ENCODE results near the gene IL17B. TPM values are rescaled to one million over a fixed set of nuclear protein-coding genes. Genes with fewer than 3 reads are reported as not detected.

The IL17B gene
- total and polyA plus RNA-seq, 2 of the 13 experiments (the other 11 are each of a cell fraction or from before 2014, with no cell fraction given) = 0.29 to 2.6 TPM

DNA sequence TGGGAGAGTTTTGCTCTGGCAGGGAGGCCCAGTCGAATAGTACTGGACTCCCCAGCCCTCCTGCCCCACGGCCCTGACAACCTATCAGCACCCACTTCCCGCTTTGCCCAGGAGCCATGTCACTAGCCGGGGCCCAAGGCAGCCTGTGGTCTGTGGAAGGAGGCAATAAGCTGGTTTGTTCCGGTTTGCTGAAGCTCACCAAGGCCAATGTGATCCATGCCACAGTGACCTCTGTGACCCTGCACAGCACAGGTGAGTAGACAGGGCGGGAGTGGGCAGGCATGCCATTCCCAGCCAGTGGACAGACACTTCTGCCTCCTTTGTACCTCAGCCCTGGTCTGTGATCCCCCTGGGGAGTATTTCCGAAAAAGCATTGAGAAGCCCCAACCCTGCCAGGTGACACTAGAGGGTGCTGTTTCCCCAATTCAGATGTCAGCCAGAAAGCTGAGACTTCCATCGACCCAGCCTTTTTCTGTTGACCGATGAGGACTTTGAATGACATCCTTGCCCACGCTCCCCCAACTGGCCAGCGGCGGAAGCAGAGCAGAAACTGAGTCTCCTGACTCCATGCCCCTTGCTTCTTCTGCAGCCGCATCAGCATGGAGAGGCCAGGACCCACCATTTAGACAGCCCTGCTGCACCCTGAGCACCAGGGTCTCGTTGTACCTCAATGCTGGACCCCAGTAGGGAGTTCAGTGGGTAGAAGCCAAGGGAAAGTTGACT lies 11.7 kb downstream of the IL17B start (continued):
- TF ChIP-seq, protein P1, sequence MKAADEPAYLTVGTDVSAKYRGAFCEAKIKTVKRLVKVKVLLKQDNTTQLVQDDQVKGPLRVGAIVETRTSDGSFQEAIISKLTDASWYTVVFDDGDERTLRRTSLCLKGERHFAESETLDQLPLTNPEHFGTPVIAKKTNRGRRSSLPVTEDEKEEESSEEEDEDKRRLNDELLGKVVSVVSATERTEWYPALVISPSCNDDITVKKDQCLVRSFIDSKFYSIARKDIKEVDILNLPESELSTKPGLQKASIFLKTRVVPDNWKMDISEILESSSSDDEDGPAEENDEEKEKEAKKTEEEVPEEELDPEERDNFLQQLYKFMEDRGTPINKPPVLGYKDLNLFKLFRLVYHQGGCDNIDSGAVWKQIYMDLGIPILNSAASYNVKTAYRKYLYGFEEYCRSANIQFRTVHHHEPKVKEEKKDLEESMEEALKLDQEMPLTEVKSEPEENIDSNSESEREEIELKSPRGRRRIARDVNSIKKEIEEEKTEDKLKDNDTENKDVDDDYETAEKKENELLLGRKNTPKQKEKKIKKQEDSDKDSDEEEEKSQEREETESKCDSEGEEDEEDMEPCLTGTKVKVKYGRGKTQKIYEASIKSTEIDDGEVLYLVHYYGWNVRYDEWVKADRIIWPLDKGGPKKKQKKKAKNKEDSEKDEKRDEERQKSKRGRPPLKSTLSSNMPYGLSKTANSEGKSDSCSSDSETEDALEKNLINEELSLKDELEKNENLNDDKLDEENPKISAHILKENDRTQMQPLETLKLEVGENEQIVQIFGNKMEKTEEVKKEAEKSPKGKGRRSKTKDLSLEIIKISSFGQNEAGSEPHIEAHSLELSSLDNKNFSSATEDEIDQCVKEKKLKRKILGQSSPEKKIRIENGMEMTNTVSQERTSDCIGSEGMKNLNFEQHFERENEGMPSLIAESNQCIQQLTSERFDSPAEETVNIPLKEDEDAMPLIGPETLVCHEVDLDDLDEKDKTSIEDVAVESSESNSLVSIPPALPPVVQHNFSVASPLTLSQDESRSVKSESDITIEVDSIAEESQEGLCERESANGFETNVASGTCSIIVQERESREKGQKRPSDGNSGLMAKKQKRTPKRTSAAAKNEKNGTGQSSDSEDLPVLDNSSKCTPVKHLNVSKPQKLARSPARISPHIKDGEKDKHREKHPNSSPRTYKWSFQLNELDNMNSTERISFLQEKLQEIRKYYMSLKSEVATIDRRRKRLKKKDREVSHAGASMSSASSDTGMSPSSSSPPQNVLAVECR (CRISPR knock-in tag; IDR thresholded peaks at IDR 0.05; ENCODE audit: borderline replicate concordance) = peak; percentile 51; the same call in 1 of the 2 replicates
- TF ChIP-seq, protein P2, sequence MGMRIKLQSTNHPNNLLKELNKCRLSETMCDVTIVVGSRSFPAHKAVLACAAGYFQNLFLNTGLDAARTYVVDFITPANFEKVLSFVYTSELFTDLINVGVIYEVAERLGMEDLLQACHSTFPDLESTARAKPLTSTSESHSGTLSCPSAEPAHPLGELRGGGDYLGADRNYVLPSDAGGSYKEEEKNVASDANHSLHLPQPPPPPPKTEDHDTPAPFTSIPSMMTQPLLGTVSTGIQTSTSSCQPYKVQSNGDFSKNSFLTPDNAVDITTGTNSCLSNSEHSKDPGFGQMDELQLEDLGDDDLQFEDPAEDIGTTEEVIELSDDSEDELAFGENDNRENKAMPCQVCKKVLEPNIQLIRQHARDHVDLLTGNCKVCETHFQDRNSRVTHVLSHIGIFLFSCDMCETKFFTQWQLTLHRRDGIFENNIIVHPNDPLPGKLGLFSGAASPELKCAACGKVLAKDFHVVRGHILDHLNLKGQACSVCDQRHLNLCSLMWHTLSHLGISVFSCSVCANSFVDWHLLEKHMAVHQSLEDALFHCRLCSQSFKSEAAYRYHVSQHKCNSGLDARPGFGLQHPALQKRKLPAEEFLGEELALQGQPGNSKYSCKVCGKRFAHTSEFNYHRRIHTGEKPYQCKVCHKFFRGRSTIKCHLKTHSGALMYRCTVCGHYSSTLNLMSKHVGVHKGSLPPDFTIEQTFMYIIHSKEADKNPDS (CRISPR knock-in tag; IDR thresholded peaks at IDR 0.05) = no peak
- no peak; the same call in 1 of the 2 replicates for TF ChIP-seq ZNF616 (CRISPR knock-in tag; IDR thresholded peaks at IDR 0.05; ENCODE audit: low read depth)
- no peak for TF ChIP-seq FOXM1 (CRISPR knock-in tag; IDR thresholded peaks at IDR 0.05)
- TF ChIP-seq, protein P3, sequence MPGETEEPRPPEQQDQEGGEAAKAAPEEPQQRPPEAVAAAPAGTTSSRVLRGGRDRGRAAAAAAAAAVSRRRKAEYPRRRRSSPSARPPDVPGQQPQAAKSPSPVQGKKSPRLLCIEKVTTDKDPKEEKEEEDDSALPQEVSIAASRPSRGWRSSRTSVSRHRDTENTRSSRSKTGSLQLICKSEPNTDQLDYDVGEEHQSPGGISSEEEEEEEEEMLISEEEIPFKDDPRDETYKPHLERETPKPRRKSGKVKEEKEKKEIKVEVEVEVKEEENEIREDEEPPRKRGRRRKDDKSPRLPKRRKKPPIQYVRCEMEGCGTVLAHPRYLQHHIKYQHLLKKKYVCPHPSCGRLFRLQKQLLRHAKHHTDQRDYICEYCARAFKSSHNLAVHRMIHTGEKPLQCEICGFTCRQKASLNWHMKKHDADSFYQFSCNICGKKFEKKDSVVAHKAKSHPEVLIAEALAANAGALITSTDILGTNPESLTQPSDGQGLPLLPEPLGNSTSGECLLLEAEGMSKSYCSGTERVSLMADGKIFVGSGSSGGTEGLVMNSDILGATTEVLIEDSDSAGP (CRISPR knock-in tag; IDR thresholded peaks at IDR 0.05; ENCODE audit: borderline replicate concordance) = no peak; the same call in 1 of the 2 replicates
- TF ChIP-seq, protein P4, sequence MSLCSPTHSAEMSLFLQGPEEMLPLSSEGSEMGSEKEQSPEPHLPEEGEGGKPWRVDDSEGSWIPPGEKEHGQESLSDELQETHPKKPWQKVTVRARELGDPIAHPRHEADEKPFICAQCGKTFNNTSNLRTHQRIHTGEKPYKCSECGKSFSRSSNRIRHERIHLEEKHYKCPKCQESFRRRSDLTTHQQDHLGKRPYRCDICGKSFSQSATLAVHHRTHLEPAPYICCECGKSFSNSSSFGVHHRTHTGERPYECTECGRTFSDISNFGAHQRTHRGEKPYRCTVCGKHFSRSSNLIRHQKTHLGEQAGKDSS (CRISPR knock-in tag; IDR thresholded peaks at IDR 0.05; ENCODE audit: borderline replicate concordance, low read depth) = no peak
- no peak for TF ChIP-seq ZNF562 (CRISPR knock-in tag; IDR thresholded peaks at IDR 0.05; ENCODE audit: borderline replicate concordance)
- TF ChIP-seq, protein P5, sequence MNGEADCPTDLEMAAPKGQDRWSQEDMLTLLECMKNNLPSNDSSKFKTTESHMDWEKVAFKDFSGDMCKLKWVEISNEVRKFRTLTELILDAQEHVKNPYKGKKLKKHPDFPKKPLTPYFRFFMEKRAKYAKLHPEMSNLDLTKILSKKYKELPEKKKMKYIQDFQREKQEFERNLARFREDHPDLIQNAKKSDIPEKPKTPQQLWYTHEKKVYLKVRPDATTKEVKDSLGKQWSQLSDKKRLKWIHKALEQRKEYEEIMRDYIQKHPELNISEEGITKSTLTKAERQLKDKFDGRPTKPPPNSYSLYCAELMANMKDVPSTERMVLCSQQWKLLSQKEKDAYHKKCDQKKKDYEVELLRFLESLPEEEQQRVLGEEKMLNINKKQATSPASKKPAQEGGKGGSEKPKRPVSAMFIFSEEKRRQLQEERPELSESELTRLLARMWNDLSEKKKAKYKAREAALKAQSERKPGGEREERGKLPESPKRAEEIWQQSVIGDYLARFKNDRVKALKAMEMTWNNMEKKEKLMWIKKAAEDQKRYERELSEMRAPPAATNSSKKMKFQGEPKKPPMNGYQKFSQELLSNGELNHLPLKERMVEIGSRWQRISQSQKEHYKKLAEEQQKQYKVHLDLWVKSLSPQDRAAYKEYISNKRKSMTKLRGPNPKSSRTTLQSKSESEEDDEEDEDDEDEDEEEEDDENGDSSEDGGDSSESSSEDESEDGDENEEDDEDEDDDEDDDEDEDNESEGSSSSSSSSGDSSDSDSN (CRISPR knock-in tag; IDR thresholded peaks at IDR 0.05) = no peak
- no peak for TF ChIP-seq ZNF790 (CRISPR knock-in tag; IDR thresholded peaks at IDR 0.05; ENCODE audit: borderline replicate concordance)
- TF ChIP-seq KLF12 (CRISPR knock-in tag; IDR thresholded peaks at IDR 0.05; ENCODE audit: borderline replicate concordance) = peak; percentile 55; the same call in 1 of the 2 replicates
- no peak for TF ChIP-seq ZNF33A (CRISPR knock-in tag; IDR thresholded peaks at IDR 0.05; ENCODE audit: borderline replicate concordance)
- no peak for TF ChIP-seq PLRG1 (conservative IDR thresholded peaks at IDR 0.05)
- TF ChIP-seq RFXANK (CRISPR knock-in tag; IDR thresholded peaks at IDR 0.05) = no peak
- no peak for TF ChIP-seq ZNF20 (CRISPR knock-in tag; IDR thresholded peaks at IDR 0.05)
